GM12801 (cell line): ENCODE results near the gene PYDC1.

ENCODE experiments used
- CTCF ChIP-seq: IDR thresholded peaks from one replicate; pipeline ENCODE4 v1.5.1; 2011; ENCODE audit warnings: control low read depth; ENCODE audit not compliant: insufficient read length; ENCODE audit errors: extremely low read depth

PYDC1 gene

DNA sequence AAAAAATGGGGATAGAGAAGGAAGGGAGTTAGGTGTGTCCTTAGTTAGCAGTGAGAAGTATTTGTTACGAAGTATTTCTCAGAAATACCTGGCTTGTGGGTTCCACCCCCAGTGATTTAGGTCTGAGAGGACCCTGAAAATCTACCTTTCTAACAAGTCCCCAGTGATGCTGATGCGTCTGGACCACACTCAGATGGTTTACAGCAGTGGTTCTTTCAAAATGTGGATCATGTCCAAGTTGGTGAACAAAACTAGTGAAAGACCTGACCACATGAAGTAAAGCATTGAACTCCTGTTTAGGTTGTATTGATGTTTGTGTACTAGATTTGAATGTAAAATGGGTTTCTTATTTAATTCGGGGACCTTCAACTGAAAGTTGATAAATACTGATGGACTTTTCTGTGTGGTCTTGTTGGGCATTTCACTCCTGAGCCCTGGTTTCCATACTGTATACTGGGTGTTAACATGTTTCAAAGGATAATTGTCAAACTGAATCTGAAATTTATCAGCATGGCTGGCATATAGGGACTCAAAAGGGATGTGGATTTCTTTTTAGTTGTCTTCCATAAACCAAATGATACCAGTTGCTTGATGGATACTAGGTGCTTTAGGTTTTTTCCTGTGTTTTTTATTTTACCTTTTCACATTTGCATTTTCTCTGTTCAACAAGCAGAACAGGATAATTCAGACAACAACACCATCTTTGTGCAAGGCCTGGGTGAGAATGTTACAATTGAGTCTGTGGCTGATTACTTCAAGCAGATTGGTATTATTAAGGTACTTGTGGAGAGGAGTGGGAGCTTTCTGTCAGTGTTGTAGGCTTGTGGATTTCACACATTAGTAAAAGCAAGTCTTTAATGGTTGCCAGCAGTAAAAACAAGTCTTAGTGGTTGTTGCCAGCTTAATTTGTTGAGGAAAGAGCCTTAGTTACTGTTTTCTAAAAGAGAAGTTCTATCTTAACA is 28.2 kb downstream of the PYDC1 start:
- no peak for TF ChIP-seq CTCF

DNA sequence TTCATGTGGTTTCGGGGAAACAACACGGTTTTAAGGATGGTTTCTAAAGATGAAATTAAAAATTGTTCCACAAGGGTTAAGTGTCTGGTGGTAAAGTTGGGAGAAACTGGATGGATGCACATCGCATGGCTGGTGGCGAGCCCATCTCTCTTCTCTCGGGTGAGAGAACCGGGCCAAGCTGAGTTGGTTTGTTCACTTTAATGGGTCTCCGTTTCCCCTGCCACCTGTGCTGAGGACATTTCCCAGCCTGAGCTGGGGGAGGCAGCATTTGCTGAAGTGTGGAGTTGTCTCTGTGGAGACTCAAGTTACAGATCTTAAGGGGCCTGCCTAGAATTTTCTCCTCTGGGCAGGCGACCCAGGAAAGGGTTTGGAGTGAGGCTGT is 29.1 kb downstream of the PYDC1 start:
- no peak for TF ChIP-seq CTCF

DNA sequence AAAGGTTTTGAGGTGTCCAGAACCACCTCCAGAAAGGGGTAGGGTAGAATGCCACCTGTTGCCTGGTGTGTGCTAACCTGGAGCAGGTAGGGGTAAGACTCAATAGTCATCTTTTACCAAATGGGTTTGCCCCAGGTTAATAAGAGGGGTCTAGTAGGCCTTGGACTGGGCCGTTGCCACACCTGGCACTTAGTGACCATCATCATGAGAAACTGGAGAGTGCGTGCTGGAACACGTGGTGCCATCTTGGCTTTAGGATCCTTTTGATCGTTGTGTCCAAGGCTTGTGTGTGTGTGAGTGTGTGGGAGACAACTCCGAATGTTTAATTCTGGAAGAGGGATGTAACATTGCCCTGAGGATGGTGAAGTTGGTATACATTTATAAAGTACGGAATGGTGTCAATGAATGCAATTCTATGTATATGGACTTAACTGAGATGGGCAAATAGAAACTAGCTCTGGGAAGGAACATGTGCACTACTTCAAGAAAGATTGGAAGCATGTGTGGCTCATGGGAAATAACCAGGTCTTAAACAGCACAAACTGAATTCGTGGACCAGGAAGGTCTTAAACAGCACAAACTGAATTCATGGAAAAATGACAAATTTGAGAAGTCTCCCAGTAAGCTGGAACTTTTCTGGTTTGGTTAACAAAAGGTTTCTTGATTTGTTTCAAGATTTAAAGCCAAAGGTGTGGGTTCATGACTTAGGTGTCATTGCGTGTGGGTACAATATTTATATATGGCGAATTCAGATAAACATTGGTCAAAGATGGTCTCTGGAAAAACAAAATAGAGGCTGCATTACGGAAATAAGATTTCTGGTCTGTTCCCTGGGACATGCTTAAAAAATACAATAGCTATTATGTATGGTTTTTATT is 29.8 kb downstream of the PYDC1 start:
- TF ChIP-seq CTCF, result no peak

- TF ChIP-seq CTCF, result no peak
Observed at GRCh38 chr16:31186176-31186575, 30.8 kb downstream of the PYDC1 start.

DNA sequence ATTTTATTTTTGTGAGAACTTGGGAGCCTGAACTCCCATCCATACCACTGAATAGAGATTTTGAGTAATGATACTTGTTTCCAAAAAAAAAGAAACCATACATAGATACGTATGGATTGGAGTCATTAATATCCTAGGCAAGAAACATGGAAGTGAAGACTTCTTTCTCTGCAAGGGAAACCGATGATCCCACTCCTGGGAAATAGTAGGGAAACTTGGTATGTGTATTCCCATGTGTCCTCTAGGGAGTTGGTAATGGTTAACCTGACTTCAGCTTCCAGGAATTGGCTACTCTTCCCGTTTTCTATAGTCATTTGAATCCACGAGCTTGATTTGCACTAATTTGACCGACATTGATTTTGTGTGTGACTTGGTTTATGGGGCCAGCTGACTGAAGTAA is 31.6 kb downstream of the PYDC1 start:
- TF ChIP-seq CTCF, result no peak

DNA sequence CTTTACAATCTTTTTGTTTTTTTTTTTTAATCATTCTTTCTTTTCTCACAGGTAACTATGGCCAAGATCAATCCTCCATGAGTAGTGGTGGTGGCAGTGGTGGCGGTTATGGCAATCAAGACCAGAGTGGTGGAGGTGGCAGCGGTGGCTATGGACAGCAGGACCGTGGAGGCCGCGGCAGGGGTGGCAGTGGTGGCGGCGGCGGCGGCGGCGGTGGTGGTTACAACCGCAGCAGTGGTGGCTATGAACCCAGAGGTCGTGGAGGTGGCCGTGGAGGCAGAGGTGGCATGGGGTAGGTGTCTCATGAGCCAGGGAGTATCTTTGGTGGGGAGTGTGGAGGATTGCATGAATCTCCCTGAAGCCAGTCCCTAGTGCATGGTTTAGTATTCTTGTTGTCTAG is 32.0 kb downstream of the PYDC1 start:
- TF ChIP-seq CTCF, result no peak
